ENCODE results near the gene ADAP2.
"Not testable (repeated sequence)": the region's sequence is repeated elsewhere in the genome, so short reads cannot be mapped to it uniquely, and the experiment has no call there.

Gene ADAP2

GRCh38 chr17:30920683-30921543, 832 bp upstream of the ADAP2 start:
- TF ChIP-seq GATA1 (IDR thresholded peaks at IDR 0.05; ENCODE audit: low read depth, low read length) (no peak), POLR2A (IDR thresholded peaks at IDR 0.05; ENCODE audit: low read length) (no peak)
- no peak for DNase-seq

GRCh38 chr17:30922235-30923030, 688 bp downstream of the ADAP2 start:
- no peak for DNase-seq

GRCh38 chr17:30924341-30924740, 2.6 kb downstream of the ADAP2 start:
- no peak for TF ChIP-seq POLR2A (IDR thresholded peaks at IDR 0.05; ENCODE audit: low read length)
- no peak for TF ChIP-seq GATA1 (IDR thresholded peaks at IDR 0.05; ENCODE audit: low read depth, low read length)
- DNase-seq: no peak

More at GRCh38 chr17:30922235-30923030, 688 bp downstream of the ADAP2 start:
- TF ChIP-seq POLR2A (IDR thresholded peaks at IDR 0.05; ENCODE audit: low read length): no peak
- TF ChIP-seq GATA1 (IDR thresholded peaks at IDR 0.05; ENCODE audit: low read depth, low read length): no peak

GRCh38 chr17:30926516-30926915, 4.8 kb downstream of the ADAP2 start:
- TF ChIP-seq POLR2A (IDR thresholded peaks at IDR 0.05; ENCODE audit: low read length): no peak
- DNase-seq: no peak

GRCh38 chr17:30927756-30928155, 6.0 kb downstream of the ADAP2 start:
- no peak for TF ChIP-seq GATA1 (IDR thresholded peaks at IDR 0.05; ENCODE audit: low read depth, low read length)
- TF ChIP-seq POLR2A (IDR thresholded peaks at IDR 0.05; ENCODE audit: low read length): no peak
- DNase-seq: no peak

- TF ChIP-seq POLR2A (IDR thresholded peaks at IDR 0.05; ENCODE audit: low read length) (no peak), GATA1 (IDR thresholded peaks at IDR 0.05; ENCODE audit: low read depth, low read length) (no peak)
- DNase-seq: no peak
These were observed 6.8 kb downstream of the ADAP2 start for GRCh38 chr17:30928584-30928983.

- TF ChIP-seq GATA1 (IDR thresholded peaks at IDR 0.05; ENCODE audit: low read depth, low read length): no peak
- no peak for TF ChIP-seq POLR2A (IDR thresholded peaks at IDR 0.05; ENCODE audit: low read length)
- DNase-seq: no peak
These were observed 7.4 kb downstream of the ADAP2 start for GRCh38 chr17:30929081-30929633.

GRCh38 chr17:30929861-30930260, 8.1 kb downstream of the ADAP2 start:
- not testable (repeated sequence) for DNase-seq

GRCh38 chr17:30930495-30930894, 8.8 kb downstream of the ADAP2 start:
- no peak for TF ChIP-seq GATA1 (IDR thresholded peaks at IDR 0.05; ENCODE audit: low read depth, low read length)
- TF ChIP-seq POLR2A (IDR thresholded peaks at IDR 0.05; ENCODE audit: low read length): no peak
- DNase-seq: no peak

- DNase-seq: not testable (repeated sequence)
These were observed 9.8 kb downstream of the ADAP2 start for GRCh38 chr17:30931582-30931981.

- no peak for DNase-seq
- no peak for TF ChIP-seq POLR2A (IDR thresholded peaks at IDR 0.05; ENCODE audit: low read length)
- no peak for TF ChIP-seq GATA1 (IDR thresholded peaks at IDR 0.05; ENCODE audit: low read depth, low read length)
These were observed 12.2 kb downstream of the ADAP2 start for GRCh38 chr17:30933966-30934365.

GRCh38 chr17:30939051-30939689, 17.4 kb downstream of the ADAP2 start:
- no peak for TF ChIP-seq GATA1 (IDR thresholded peaks at IDR 0.05; ENCODE audit: low read depth, low read length)
- no peak for TF ChIP-seq POLR2A (IDR thresholded peaks at IDR 0.05; ENCODE audit: low read length)
- no peak for DNase-seq

- no peak for DNase-seq
- no peak for TF ChIP-seq GATA1 (IDR thresholded peaks at IDR 0.05; ENCODE audit: low read depth, low read length)
These were observed 20.7 kb downstream of the ADAP2 start for GRCh38 chr17:30942308-30943079.

GRCh38 chr17:30947796-30948195, 26.1 kb downstream of the ADAP2 start:
- TF ChIP-seq POLR2A (IDR thresholded peaks at IDR 0.05; ENCODE audit: low read length): no peak
- no peak for TF ChIP-seq GATA1 (IDR thresholded peaks at IDR 0.05; ENCODE audit: low read depth, low read length)
- no peak for DNase-seq
